RWPE1 (cell line): ENCODE results near the gene TMEM132C.

Experiments used
- CTCF ChIA-PET: fragments of 350-600 bp; sonication (Branson Sonifier 250); formaldehyde crosslinking; extraction: SDS; loops from one replicate; lab custom pipeline; 2021; lab: Yijun Ruan, JAX
- POLR2A ChIA-PET: fragments of 400-600 bp; formaldehyde crosslinking; extraction: SDS; loops from one replicate; lab custom pipeline; 2020; ENCODE audit warnings: antibody characterized with exemption; ENCODE audit not compliant: low non-redundant PET; lab: Yijun Ruan, JAX
- DNase-seq: peaks from one replicate; pipeline ENCODE4 v3.0.0; 2012; ENCODE audit warnings: low spot score
- H3K27ac ChIP-seq: fragments of 450-650 bp; 2 replicates; pipeline ENCODE4 v1.5.1; 2017
- TF ChIP-seq, protein P1 (sequence below): fragments of 450-650 bp; conservative IDR thresholded peaks from 2 replicates; pipeline ENCODE4 v1.5.1; 2017; ENCODE audit warnings: low read depth, mild to moderate bottlenecking

Gene TMEM132C

DNA sequence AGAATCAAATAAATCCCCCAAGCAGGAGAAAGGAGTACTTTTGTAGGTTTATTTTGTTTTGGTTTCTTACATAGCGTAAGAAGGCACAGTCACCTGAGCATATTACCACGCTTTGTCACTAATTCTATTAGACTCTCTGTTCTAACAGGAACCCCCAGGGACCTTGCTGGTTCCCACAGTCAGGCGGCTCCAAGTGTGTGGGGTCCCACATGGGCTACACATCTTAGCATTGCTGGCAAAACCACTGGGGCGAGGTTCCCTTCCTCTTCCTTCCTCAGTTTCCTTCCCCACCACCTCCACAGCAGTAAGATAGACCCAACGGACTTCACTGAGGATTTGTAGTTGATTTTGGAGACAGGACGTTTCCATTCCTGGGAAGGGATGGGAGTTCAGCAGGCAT, 49.1 kb downstream of the TMEM132C start:
- TF ChIP-seq, protein P1, sequence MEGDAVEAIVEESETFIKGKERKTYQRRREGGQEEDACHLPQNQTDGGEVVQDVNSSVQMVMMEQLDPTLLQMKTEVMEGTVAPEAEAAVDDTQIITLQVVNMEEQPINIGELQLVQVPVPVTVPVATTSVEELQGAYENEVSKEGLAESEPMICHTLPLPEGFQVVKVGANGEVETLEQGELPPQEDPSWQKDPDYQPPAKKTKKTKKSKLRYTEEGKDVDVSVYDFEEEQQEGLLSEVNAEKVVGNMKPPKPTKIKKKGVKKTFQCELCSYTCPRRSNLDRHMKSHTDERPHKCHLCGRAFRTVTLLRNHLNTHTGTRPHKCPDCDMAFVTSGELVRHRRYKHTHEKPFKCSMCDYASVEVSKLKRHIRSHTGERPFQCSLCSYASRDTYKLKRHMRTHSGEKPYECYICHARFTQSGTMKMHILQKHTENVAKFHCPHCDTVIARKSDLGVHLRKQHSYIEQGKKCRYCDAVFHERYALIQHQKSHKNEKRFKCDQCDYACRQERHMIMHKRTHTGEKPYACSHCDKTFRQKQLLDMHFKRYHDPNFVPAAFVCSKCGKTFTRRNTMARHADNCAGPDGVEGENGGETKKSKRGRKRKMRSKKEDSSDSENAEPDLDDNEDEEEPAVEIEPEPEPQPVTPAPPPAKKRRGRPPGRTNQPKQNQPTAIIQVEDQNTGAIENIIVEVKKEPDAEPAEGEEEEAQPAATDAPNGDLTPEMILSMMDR, result no peak
- no peak for DNase-seq
- no peak overlapping the region for H3K27ac ChIP-seq
- ChIA-PET POLR2A (no interaction called here), CTCF (no interaction called here)

DNA sequence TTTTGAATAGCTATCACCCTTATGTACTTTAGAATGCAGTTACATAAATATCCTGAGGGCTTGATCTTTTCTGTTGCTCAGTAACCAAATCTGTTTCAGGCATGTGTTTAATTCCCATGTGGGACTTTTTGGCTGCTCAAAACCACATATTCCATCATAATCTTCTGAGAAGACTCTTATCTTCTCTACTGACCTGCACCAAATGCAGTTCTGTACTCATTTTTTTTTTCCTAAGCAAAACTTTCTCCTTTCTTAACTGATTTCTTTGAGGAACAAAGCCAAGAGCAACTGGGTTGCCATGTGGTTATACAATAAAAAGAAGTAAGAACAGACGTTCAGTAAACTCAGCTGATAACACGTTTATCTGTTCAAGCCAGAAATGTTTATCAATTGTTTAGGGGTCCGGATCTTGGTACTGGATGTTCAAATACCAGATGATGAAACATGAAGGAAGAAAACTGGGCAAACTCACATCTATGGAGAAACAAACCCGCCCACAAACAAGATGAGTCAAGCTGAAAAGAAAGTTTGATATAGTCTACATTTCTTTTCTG, 50.1 kb downstream of the TMEM132C start:
- no peak for DNase-seq
- TF ChIP-seq, protein P1, result no peak
- POLR2A ChIA-PET, result no interaction called here
- CTCF ChIA-PET, result no interaction called here
- no peak overlapping the region for H3K27ac ChIP-seq

DNA sequence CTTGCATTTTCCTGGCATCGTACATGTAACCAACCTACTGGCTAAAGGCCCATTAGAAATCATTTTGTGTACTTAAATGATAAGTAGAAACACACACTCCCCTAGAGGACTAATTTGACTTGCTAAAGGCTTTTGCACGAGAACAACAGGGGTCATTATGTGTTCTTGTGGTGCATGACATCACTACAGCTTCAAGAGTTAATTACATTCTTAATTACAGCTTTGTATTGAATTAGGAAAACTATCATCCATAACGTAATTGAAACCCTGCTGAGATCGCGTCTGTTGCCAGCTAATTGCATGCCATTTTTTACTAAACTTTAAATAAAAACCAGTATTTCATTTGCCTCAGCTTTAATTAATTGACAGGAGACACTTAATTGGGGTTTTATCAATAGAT, 51.4 kb downstream of the TMEM132C start:
- no peak overlapping the region for H3K27ac ChIP-seq
- DNase-seq, result no peak
- CTCF ChIA-PET, result no interaction called here
- POLR2A ChIA-PET, result no interaction called here
- TF ChIP-seq, protein P1, result no peak

DNA sequence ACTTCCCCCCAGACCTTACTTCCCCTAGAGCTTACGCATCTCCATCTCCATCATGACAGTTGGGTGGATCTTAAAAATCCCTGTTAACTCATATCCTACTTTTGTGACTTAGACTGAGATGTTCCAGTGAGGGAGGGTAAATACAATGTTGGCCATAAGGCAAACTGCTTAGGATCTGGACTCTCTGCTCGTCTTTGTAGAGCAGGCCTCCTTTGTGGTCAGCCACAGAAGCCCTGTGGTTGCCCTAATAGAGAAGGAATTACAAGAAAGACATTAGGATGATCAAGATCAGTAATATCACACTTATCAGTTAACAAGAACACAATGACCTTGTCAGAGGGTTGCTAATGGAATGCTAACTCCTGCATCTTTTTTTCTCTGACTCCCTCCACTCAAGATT, 52.0 kb downstream of the TMEM132C start:
- DNase-seq, result no peak
- H3K27ac ChIP-seq, result no peak overlapping the region
- CTCF ChIA-PET, result no interaction called here
- POLR2A ChIA-PET, result no interaction called here
- TF ChIP-seq, protein P1, result no peak

DNA sequence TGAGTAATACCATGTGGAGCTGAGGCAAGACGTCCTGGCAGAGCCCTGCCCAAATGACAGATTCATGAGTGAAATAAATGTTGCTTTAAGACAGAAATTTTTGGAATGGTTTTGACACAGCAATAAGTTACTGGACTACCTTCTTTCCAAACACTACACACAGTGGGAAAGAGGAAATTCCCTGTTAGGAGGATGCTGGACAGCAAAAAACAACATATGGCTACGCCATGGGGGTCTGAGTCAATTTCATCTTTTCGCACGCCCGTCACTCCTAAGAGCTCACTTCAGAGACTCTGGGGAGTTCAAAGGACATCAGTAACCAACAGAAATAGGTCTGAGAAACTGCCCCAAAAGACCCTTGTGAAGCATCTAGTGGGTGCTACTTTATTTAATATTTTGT, 55.4 kb downstream of the TMEM132C start:
- POLR2A ChIA-PET, result no interaction called here
- CTCF ChIA-PET, result no interaction called here
- TF ChIP-seq, protein P1, result no peak
- H3K27ac ChIP-seq, result no peak overlapping the region
- DNase-seq, result no peak

DNA sequence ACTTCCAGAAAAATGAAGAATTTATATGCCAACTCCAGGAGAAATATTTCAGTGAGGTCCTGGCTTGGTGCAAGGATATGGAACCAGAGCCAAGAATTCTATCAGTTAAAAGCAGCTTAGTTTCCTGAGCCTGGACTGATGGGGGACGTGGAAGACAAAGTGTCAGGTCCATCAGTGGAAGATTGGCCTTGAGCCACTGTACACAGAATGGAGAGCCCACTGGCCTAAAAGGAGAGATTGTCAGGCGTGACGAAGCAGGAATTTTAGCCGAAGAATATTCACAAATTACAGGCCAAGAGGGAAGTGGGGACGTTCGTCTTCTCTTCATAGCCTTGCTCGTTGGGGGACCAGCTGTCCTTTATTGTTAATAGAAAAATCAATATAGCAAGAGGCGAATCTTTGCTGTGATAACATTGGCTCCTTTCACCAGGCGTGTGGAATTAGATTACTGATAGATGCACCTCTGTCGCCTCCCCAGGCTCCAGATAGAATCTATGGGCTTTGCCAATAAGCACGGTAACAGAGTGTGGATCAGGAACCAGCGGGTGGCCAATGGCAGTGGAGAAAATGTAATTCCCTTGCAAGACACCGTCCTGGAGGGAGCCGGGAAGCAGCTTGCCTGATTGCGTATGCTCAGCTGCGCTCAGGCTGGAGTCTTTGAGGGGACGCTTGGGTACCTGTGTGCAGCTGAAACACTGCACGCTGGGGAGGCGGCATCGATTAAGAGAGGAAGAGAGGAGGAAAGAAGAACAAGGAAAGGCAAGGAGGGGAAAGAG, 56.4 kb downstream of the TMEM132C start:
- ChIA-PET CTCF (no interaction called here), POLR2A (no interaction called here)
- no peak overlapping the region for H3K27ac ChIP-seq
- no peak for DNase-seq
- TF ChIP-seq, protein P1, result no peak
